Measurements from ENCODE around the gene ZBTB46.

ZBTB46 gene

GRCh38 chr20:63846888-63847236 lies 15.8 kb upstream of the ZBTB46 start:
- no peak for DNase-seq (ENCODE audit: extremely low read depth, low read depth)
- no peak for TF ChIP-seq CTCF (IDR thresholded peaks at IDR 0.05; ENCODE audit: low read depth, low read length)

- no peak for DNase-seq (ENCODE audit: extremely low read depth, low read depth)
- no peak for TF ChIP-seq CTCF (IDR thresholded peaks at IDR 0.05; ENCODE audit: low read depth, low read length)
Measured at GRCh38 chr20:63846128-63846771, 15.2 kb upstream of the ZBTB46 start.

GRCh38 chr20:63844511-63844991 lies 13.5 kb upstream of the ZBTB46 start:
- no peak for DNase-seq (ENCODE audit: extremely low read depth, low read depth)
- TF ChIP-seq CTCF (IDR thresholded peaks at IDR 0.05; ENCODE audit: low read depth, low read length), result no peak

GRCh38 chr20:63843778-63844177 lies 12.7 kb upstream of the ZBTB46 start:
- no peak for TF ChIP-seq CTCF (IDR thresholded peaks at IDR 0.05; ENCODE audit: low read depth, low read length)
- DNase-seq (ENCODE audit: extremely low read depth, low read depth), result no peak

GRCh38 chr20:63843222-63843621 lies 12.2 kb upstream of the ZBTB46 start:
- no peak for TF ChIP-seq CTCF (IDR thresholded peaks at IDR 0.05; ENCODE audit: low read depth, low read length)
- no peak for DNase-seq (ENCODE audit: extremely low read depth, low read depth)

- no peak for TF ChIP-seq CTCF (IDR thresholded peaks at IDR 0.05; ENCODE audit: low read depth, low read length)
- no peak for DNase-seq (ENCODE audit: extremely low read depth, low read depth)
Measured at GRCh38 chr20:63842258-63842657, 11.2 kb upstream of the ZBTB46 start.

GRCh38 chr20:63840405-63840828 lies 9.4 kb upstream of the ZBTB46 start:
- TF ChIP-seq CTCF (IDR thresholded peaks at IDR 0.05; ENCODE audit: low read depth, low read length), result no peak
- no peak for DNase-seq (ENCODE audit: extremely low read depth, low read depth)

Data from AG09319 (cell line).